HEK293 (cell line): Measurements from ENCODE around the gene NPDC1.

Experiments
- CTCF ChIP-seq: fragments of 450-650 bp; formaldehyde crosslinking; IDR thresholded peaks from 2 replicates; pipeline ENCODE4 v1.5.1; 2016; ENCODE audit warnings: missing biosample characterization, missing genetic modification characterization
- ZFP41 ChIP-seq: fragments of 450-650 bp; formaldehyde crosslinking; IDR thresholded peaks from 2 replicates; pipeline ENCODE4 v1.5.1; 2016; ENCODE audit warnings: missing biosample characterization, missing genetic modification characterization, borderline replicate concordance
- ZNF274 ChIP-seq, 2 experiments: fragments of 200-500 bp in 1 of 2; fragments of 450-650 bp in 1 of 2; sonication (Bioruptor generic) in 1 of 2; formaldehyde crosslinking in 1 of 2; IDR thresholded peaks; 2 replicates each; pipeline versions ENCODE4 v1.5.1 to v1.6.1; 2014 to 2016; ENCODE audit warnings: borderline replicate concordance in 1 of 2, inconsistent platforms in 1 of 2, low read length in 1 of 2, missing biosample characterization in 1 of 2, missing genetic modification characterization in 1 of 2

- TF ChIP-seq ZNF274 (IDR thresholded peaks at IDR 0.05; ENCODE audit: low read length): no peak
- no peak for TF ChIP-seq ZNF274 (tag by site-specific recombination; IDR thresholded peaks at IDR 0.05; ENCODE audit: borderline replicate concordance)
- no peak for TF ChIP-seq CTCF
- no peak for TF ChIP-seq ZFP41 (tag by site-specific recombination)
Observed at GRCh38 chr9:137080260-137081122, 34.5 kb upstream of the NPDC1 start.
